Measurements from ENCODE around the gene C2orf15. TPM values are rescaled to one million over a fixed set of nuclear protein-coding genes. Genes with fewer than 3 reads are reported as not detected.
"Not testable (repeated sequence)": the region's sequence is repeated elsewhere in the genome, so short reads cannot be mapped to it uniquely, and the experiment has no call there.

Gene C2orf15
- total RNA-seq, 2 experiments from 2014 or later: 0.25 to 1.3 TPM

DNA sequence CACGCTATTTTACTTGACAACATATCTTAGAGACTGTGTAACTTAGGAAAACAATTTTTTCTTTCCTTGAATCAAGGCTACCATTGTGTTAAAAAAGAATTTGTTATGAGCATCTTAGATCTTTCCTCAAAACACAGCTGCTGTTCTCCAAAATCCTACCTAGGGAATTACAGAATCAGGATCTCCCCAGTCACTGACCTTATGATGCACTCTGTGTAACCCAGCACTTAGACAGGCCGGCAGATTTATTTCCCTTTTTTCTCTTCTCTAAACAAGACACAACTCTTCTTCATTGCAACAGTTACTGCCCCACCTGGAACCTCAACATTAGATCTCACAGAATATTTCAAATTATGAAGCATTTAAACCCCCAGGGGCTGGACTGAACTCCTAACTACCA lies 13.5 kb upstream of the C2orf15 start:
- POLR2A ChIA-PET: interaction anchor here (0.6 kb wide), 1 partner anchor 304 kb away, joined by 3 read pairs; no protein-coding TSS in a partner anchor
- Histone ChIP-seq H3K79me2 (ENCODE audit: insufficient read depth, low read depth, low read length) (no peaks in the 10 kb centered on the region), H3K4me3 (ENCODE audit: low read depth, low read length, poor library complexity, severe bottlenecking) (no peak overlapping the region), H3K27ac (ENCODE audit: low read depth, low read length, poor library complexity, severe bottlenecking) (no peak overlapping the region), H3K9me2 (ENCODE audit: insufficient read depth, low read length) (no peaks in the 10 kb centered on the region), H4K20me1 (ENCODE audit: insufficient read depth, low read length) (no peaks in the 10 kb centered on the region), H3K36me3 (ENCODE audit: insufficient read depth, low read length) (no peaks in the 10 kb centered on the region), H3K4me2 (ENCODE audit: low read length) (no peak overlapping the region), H2AFZ (ENCODE audit: low read length) (no peak overlapping the region), H3K4me1 (ENCODE audit: insufficient read depth, low read length, poor library complexity, severe bottlenecking) (no peaks in the 10 kb centered on the region), H3K9me3 (ENCODE audit: low read length) (no peaks in the 10 kb centered on the region)
- TF ChIP-seq EZH2phosphoT487 (IDR thresholded peaks at IDR 0.05; ENCODE audit: borderline replicate concordance, low read depth, low read length): no peak
- no peak for TF ChIP-seq CTCF (conservative IDR thresholded peaks at IDR 0.05; ENCODE audit: low read length)
- CTCF ChIA-PET (ENCODE audit: unreplicated experiment): no interaction called here
- DNase-seq (ENCODE audit: low spot score): no peak
- BruUV-seq (replicated peaks): no TSS peak
- intact Hi-C loops (cut with micrococcal nuclease; ENCODE audit: unreplicated experiment): no loop called here

- DNase-seq (ENCODE audit: low spot score); H3K9me3 ChIP-seq (ENCODE audit: low read length); H2AFZ ChIP-seq (ENCODE audit: low read length); intact Hi-C loops (cut with micrococcal nuclease; ENCODE audit: unreplicated experiment); H3K79me2 ChIP-seq (ENCODE audit: insufficient read depth, low read depth, low read length); H4K20me1 ChIP-seq (ENCODE audit: insufficient read depth, low read length); H3K4me1 ChIP-seq (ENCODE audit: insufficient read depth, low read length, poor library complexity, severe bottlenecking); H3K27ac ChIP-seq (ENCODE audit: low read depth, low read length, poor library complexity, severe bottlenecking); H3K36me3 ChIP-seq (ENCODE audit: insufficient read depth, low read length); CTCF ChIA-PET (ENCODE audit: unreplicated experiment); BruUV-seq (replicated peaks); H3K4me2 ChIP-seq (ENCODE audit: low read length); H3K9me2 ChIP-seq (ENCODE audit: insufficient read depth, low read length); H3K4me3 ChIP-seq (ENCODE audit: low read depth, low read length, poor library complexity, severe bottlenecking): not testable (repeated sequence)
- POLR2A ChIA-PET: interaction anchor here (0.5 kb wide), 1 partner anchor 8 kb away, joined by 3 read pairs; no protein-coding TSS in a partner anchor
These were observed 6.4 kb upstream of the C2orf15 start for GRCh38 chr2:99135044-99135556.

DNA sequence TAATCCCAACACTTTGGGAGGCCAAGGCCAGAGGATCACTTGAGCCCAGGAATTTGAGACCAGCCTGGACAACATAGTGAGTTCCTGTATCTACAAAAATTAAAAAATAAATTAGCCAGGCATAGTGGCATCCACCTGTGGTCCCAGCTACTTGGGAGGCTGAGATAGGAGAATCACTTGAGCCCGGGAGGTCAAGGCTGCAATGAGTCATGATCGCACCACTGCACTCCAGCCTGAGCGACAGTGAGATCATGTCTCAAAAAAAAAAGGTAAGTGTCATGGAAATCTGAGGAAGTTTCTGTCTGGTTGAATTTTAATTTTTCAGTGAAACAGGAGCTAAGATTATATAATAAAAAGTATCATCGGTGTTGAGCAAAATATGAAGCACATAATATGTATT lies 2.5 kb upstream of the C2orf15 start:
- intact Hi-C loops (cut with micrococcal nuclease; ENCODE audit: unreplicated experiment): no loop called here
- H3K4me1 ChIP-seq (ENCODE audit: insufficient read depth, low read length, poor library complexity, severe bottlenecking): peaks cover 12% of the 10 kb centered on the region
- BruUV-seq (replicated peaks): no TSS peak
- no peak for DNase-seq (ENCODE audit: low spot score)
- no peaks in the 10 kb centered on the region for H3K36me3 ChIP-seq (ENCODE audit: insufficient read depth, low read length)
- no peaks in the 10 kb centered on the region for H4K20me1 ChIP-seq (ENCODE audit: insufficient read depth, low read length)
- H3K4me2 ChIP-seq (ENCODE audit: low read length): no peak overlapping the region
- H3K9me3 ChIP-seq (ENCODE audit: low read length): no peaks in the 10 kb centered on the region
- POLR2A ChIA-PET: interaction anchor here (0.6 to 1.0 kb wide), 2 partner anchors 12 to 383 kb away, joined by 3 read pairs; no protein-coding TSS in a partner anchor
- TF ChIP-seq EZH2phosphoT487 (IDR thresholded peaks at IDR 0.05; ENCODE audit: borderline replicate concordance, low read depth, low read length) (no peak), CTCF (conservative IDR thresholded peaks at IDR 0.05; ENCODE audit: low read length) (no peak)
- CTCF ChIA-PET (ENCODE audit: unreplicated experiment): no interaction called here
- no peak overlapping the region for H3K27ac ChIP-seq (ENCODE audit: low read depth, low read length, poor library complexity, severe bottlenecking)
- H2AFZ ChIP-seq (ENCODE audit: low read length): no peak overlapping the region
- H3K9me2 ChIP-seq (ENCODE audit: insufficient read depth, low read length): no peaks in the 10 kb centered on the region
- H3K79me2 ChIP-seq (ENCODE audit: insufficient read depth, low read depth, low read length): no peaks in the 10 kb centered on the region
- H3K4me3 ChIP-seq (ENCODE audit: low read depth, low read length, poor library complexity, severe bottlenecking): no peak overlapping the region
